Muscle of leg (tissue), 11 donors: Measurements from ENCODE around the gene STRN4. TPM values are rescaled to one million over a fixed set of nuclear protein-coding genes. Genes with fewer than 3 reads are reported as not detected.
A peak's percentile ranks its signal among the peaks of the same experiment; 100 is the strongest.
"Not testable (repeated sequence)": the region's sequence is repeated elsewhere in the genome, so short reads cannot be mapped to it uniquely, and the experiment has no call there.

ENCODE experiments used
- DNase-seq: peaks from one replicate; pipeline ENCODE4 v3.0.0; 2013
- H3K27ac ChIP-seq: one replicate; pipeline ENCODE4 v1.5.1; 2013; ENCODE audit warnings: mild to moderate bottlenecking, low read length, control low read depth
- H3K27me3 ChIP-seq: one replicate; pipeline ENCODE4 v1.6.1; 2013; ENCODE audit warnings: low read length; ENCODE audit not compliant: control insufficient read depth, insufficient read depth
- H3K36me3 ChIP-seq: one replicate; pipeline ENCODE4 v1.6.1; 2013; ENCODE audit warnings: low read length; ENCODE audit not compliant: control insufficient read depth, insufficient read depth
- H3K4me1 ChIP-seq: one replicate; pipeline ENCODE4 v1.6.1; 2013; ENCODE audit warnings: low read length; ENCODE audit not compliant: control insufficient read depth, insufficient read depth
- H3K4me3 ChIP-seq: one replicate; pipeline ENCODE4 v1.5.1; 2013; ENCODE audit warnings: low read length, control low read depth
- H3K9me3 ChIP-seq: replicated peaks from 2 replicates; pipeline ENCODE4 v1.6.1; 2013; ENCODE audit warnings: low read depth, low read length; ENCODE audit not compliant: control insufficient read depth
- WGBS: methylation state at CpG from one replicate; pipeline ENCODE4 v1.1.5; 2013; ENCODE audit warnings: missing lambda C conversion rate; ENCODE audit not compliant: insufficient coverage; 5-methylcytosine and 5-hydroxymethylcytosine counted together
- polyA plus RNA-seq, 8 donors: library from polyadenylated mRNA; unstranded; fragments of 120-200 nt; gene quantifications; one replicate each; pipeline versions ENCODE4 v1.2.1 to v1.2.3, GENCODE V29; 2013; ENCODE audit warnings: inconsistent platforms in 1 of 8, low replicate concordance in 1 of 8; ENCODE audit not compliant: insufficient read length in 8 of 8, insufficient read depth in 1 of 8
- total RNA-seq: library from RNA; stranded (reverse); fragments of 120-200 nt; gene quantifications from one replicate; pipeline ENCODE4 v1.2.4, GENCODE V29; 2013

The STRN4 gene
- total and polyA plus RNA-seq, 9 donors = 35.2 to 66.0 (median 55.7) TPM

DNA sequence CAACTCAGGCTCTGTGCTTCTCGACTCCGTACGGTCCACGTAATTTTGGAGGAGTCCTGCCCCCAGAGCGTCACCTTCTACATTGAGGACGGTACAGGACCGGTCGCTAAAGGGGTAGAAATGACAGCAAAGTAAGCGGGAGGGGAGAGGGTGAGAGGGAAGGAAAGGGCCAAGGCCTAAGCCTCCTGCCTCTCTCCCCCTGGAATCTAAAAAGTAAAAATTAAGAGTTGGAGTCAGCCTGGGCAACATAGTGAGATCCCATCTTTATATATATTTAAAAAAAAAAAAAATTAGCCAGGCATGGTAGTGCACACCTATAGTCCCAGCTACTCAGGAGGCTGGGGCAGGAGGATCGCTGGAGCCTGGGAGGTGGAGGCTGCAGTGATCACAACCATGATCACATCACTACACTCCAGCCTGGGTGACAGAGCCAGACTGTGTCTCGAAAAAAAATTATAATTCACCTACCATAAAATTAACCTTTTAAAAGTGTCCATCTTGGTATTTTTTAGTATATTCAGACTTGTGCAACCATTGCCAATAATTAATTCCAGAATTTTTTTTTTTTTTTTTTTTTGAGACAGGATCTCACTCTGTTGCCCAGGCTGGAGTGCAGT lies 29.5 kb upstream of the STRN4 start:
- H3K27me3 ChIP-seq = no peaks in the 10 kb centered on the region
- DNase-seq = no peak
- no peak overlapping the region for H3K4me3 ChIP-seq
- no peaks in the 10 kb centered on the region for H3K4me1 ChIP-seq
- H3K27ac ChIP-seq = no peak overlapping the region
- H3K9me3 ChIP-seq = no peaks in the 10 kb centered on the region
- no CpG with 5 or more reads among the region's 11 CpGs for WGBS
- H3K36me3 ChIP-seq = peaks cover 43% of the 10 kb centered on the region

DNA sequence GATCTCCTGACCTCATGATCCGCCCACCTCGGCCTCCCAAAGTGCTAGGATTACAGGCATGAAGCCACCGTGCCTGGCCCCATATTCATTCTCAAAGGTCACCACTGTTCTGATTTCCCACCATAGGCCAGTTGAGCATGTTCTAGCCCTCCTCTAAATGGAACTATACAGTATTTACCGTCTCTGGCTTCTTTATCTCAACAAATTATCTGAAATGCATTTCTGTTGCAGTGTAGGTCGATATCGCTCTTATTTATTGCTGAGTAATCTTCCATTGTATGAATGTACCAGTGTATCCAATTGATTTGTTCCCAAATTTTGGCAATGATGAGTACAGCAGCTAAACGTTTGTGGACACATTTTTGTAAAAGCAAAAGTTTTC lies 26.8 kb upstream of the STRN4 start:
- 62% methylated on average over 3 of the region's 7 CpGs for WGBS
- peaks cover 24% of the 10 kb centered on the region for H3K36me3 ChIP-seq

DNA sequence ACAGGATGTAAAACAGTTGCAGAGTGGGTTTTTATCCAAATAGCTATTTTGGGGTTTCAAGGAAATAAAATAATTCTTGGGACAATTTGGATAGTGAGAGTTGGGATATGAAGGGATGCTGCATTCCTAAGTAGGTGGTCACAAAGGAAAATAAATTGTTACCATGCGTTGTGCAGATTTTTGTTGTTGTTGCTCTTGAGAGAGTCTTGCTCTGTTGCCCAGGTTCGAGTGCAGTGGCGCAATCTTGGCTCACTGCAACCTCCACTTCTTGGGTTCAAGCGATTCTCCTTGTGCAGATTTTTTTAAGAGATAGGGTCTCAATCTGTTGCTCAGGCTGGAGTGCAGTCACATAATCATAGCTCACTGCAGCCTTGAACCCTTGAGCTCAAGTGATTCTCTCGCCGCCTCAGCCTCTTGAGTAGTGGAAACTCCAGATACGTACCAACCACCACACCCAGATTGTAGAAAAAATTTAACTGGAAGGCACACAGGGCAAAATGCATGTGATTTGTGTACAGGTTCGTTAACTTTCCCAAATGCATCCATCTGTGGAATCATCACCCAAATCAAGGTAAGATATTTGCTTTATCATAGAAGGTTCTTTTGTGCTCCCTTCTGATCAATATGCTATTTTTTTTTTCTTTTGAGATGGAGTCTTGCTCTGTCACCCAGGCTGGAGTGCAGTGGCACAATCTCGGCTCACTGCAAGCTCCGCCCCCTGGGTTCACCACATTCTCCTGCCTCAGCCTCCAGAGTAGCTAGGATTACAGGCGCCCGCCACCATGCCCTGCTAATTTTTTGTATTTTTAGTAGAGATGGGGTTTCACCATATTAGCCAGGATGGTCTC lies 26.1 kb upstream of the STRN4 start:
- Histone ChIP-seq H3K27ac (no peak overlapping the region), H3K27me3 (no peaks in the 10 kb centered on the region), H3K9me3 (no peaks in the 10 kb centered on the region), H3K4me1 (no peaks in the 10 kb centered on the region), H3K4me3 (no peak overlapping the region), H3K36me3 (peaks cover 24% of the 10 kb centered on the region)
- no peak for DNase-seq
- 80% methylated on average over 2 of the region's 12 CpGs for WGBS

More for the DNA sequence above, 26.8 kb upstream of the STRN4 start:
- H3K27me3 ChIP-seq = no peaks in the 10 kb centered on the region
- H3K9me3 ChIP-seq = no peaks in the 10 kb centered on the region
- H3K4me3 ChIP-seq = no peak overlapping the region
- no peak for DNase-seq
- no peak overlapping the region for H3K27ac ChIP-seq
- H3K4me1 ChIP-seq = no peaks in the 10 kb centered on the region

DNA sequence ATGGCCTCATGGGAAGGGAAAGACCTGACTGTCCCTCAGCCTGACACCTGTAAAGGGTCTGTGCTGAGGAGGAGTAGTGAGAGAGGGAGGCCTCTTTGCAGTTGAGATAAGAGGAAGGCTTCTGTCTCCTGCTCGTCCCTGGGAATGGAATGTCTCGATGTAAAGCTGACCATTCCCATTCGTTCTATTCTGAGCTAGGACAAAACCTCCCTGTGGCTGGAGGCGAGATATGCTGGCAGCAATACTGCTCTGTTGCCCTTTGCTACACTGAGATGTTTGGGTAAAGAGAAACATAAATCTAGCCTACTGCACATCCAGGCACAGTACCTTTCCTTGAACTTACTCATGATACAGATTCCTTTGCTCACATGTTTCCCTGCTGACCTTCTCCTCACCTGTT lies 22.5 kb upstream of the STRN4 start:
- DNase-seq, H3K4me3 ChIP-seq, H3K27me3 ChIP-seq, H3K36me3 ChIP-seq, H3K27ac ChIP-seq, H3K9me3 ChIP-seq, H3K4me1 ChIP-seq: not testable (repeated sequence)
- no CpG with 5 or more reads among the region's 4 CpGs for WGBS

DNA sequence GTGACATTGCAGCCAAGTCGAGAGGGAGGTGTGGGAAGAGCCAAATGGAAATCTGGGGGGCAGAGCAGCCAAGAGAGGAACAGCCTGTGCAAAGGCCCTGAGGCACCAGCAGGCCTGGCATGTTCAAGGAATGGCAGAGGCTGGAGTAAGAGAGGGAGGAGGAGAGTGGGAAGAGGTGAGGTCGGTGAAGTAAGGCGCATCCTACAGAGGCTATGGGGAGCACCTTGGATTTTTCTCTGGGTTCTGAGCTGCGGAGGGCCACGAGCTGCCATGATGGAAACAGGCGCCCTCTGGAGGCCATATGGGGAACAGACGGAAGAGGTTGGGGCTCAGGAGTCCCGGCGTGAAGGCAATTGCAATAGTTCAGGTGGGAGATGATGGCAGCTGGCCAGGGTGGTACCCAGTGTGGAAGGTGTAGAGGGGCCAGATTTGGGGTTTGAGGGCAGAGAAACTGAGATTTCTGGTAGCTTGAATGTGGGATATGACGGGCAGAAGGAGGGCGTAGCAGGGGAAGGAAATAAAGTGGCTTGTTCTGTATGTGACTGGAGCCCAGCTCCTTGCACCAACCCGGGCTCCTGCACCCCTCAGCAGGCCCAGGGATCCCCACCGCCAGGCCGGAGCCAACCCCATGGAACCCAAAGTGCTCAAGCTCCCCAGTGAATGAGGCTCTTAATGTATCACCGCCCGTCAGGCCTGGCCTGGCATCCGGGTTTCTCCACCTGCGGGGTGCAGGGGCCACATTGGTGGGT lies 20.5 kb upstream of the STRN4 start:
- Histone ChIP-seq H3K36me3 (no peaks in the 10 kb centered on the region), H3K4me1 (no peaks in the 10 kb centered on the region), H3K27me3 (no peaks in the 10 kb centered on the region), H3K9me3 (no peaks in the 10 kb centered on the region), H3K27ac (no peak overlapping the region), H3K4me3 (no peak overlapping the region)
- WGBS = 41% methylated on average over 14 of the region's 18 CpGs
- DNase-seq = no peak

DNA sequence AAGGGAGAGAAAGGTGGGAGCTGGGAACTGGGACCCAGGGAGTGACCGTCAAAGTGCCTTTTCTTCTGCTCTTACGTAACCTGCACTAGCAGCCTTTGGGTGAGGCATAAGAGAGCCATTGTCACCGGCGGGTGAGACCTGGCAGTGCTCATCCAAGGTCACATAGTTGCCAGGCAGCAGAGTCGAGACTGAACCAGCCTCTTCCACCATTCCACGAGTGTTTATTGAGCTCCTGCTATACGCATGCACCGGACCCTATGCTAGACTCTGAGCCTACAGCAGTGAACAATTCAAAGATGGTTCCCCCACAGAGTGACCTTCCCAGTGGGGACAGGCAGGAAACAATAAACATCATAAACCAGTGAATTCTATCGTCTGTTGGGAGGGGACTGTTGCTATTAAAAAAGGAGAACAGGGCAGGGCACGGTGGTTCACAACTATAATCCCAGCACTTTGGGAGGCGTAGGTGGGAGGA lies 18.6 kb upstream of the STRN4 start:
- 70% methylated on average over 9 of the region's 11 CpGs for WGBS
- Histone ChIP-seq H3K36me3 (no peaks in the 10 kb centered on the region), H3K9me3 (no peaks in the 10 kb centered on the region), H3K27me3 (no peaks in the 10 kb centered on the region), H3K4me1 (peaks cover 2% of the 10 kb centered on the region), H3K27ac (no peak overlapping the region), H3K4me3 (no peak overlapping the region)
- DNase-seq = no peak

DNA sequence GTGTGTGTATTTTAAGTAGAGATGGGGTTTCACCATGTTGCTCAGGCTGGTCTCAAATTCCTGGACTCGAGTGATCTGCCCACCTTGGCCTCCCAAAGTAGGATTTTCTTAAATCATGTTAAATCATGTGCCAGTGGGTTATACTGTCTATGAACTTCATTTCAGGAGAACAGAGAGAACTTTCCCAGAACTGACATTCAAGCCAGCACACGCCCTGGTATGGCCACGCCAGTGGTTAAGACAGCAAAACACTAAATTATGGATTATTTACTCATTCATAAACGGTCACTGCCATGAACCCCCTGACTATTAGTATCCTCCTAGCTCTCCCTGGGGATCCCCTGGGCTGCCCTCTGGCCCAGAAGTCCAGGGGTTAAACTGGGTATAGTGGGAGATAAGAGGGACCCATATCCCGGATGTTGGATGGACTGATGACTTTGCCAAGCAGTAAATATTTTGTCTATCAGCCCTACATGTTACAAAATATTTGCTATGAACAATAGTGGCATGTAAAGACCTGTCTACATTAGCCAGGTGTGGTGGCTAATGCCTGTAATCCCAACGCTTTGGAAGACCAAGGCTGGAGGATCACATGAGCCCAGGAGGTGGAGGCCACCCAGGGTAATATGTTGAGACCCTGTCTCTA lies 16.1 kb upstream of the STRN4 start:
- no peaks in the 10 kb centered on the region for H3K9me3 ChIP-seq
- no peak overlapping the region for H3K27ac ChIP-seq
- H3K27me3 ChIP-seq = no peaks in the 10 kb centered on the region
- H3K4me3 ChIP-seq = no peak overlapping the region
- H3K36me3 ChIP-seq = peaks cover 9% of the 10 kb centered on the region
- peaks cover 8% of the 10 kb centered on the region for H3K4me1 ChIP-seq
- no peak for DNase-seq
- no CpG with 5 or more reads among the region's 6 CpGs for WGBS

DNA sequence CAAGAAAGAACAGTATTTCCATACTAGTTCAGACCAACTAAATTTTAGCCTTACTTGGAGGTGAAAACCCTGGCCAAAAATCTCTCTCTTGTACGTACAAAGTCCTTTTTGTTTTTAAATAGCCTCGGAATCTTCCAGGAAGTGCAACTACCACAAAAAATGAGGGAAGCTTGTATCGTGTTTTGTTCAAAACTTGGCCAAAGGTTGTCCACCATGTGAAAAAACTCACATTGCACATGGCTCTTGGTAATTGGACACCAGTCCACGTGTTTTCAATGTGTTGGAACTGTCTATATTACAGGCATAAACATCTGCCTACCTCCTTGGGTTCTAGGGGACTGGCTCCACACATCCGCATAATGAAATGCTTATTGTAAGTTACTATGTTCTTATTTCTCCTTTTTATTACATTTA lies 15.2 kb upstream of the STRN4 start:
- no peak overlapping the region for H3K27ac ChIP-seq
- H3K27me3 ChIP-seq = no peaks in the 10 kb centered on the region
- H3K4me1 ChIP-seq = peaks cover 14% of the 10 kb centered on the region
- no CpG with 5 or more reads among the region's 5 CpGs for WGBS
- DNase-seq = peak; percentile 40
- peaks cover 18% of the 10 kb centered on the region for H3K36me3 ChIP-seq
- H3K4me3 ChIP-seq = no peak overlapping the region
- H3K9me3 ChIP-seq = no peaks in the 10 kb centered on the region

DNA sequence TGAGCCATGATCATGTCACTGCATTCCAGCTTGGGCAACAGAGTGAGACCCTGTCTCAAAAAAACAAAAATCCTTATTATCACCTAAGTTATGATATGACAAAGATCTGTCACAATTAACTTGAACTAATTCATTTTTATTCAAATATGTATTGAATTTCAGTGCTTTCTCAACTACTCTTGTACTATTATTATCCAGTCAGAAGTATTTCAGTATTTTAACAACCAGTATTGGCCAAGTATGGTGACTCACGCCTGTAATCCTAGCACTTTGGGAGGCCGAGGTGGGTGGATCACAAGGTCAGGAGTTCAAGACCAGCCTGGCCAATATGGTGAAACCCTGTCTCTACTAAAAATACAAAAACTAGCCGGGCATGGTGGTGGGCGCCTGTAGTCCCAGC lies 14.6 kb upstream of the STRN4 start:
- not testable (repeated sequence) for H3K4me3 ChIP-seq, H3K9me3 ChIP-seq, DNase-seq, H3K27ac ChIP-seq, H3K27me3 ChIP-seq
- Histone ChIP-seq H3K4me1 (peaks cover 14% of the 10 kb centered on the region), H3K36me3 (peaks cover 18% of the 10 kb centered on the region)
- 73% methylated on average over 2 of the region's 4 CpGs for WGBS

DNA sequence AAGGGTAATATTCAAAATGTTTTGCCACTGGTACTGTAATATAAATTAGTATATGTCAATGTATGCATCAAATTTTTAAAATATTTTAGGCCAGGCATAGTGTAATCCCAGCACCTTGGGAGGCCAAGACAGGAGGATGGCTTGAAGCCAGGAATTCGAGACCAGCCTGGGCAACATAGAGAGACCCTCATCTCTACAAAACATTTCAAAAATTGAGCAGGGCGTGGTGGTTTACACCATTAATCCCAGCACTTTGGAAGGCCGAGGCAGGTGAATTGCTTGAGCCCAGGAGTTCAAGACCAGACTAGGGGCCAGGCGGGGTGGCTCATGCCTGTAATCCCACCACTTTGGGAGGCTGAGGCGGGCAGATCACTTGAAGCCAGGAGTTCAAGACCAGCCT lies 14.1 kb upstream of the STRN4 start:
- 76% methylated on average over 4 of the region's 5 CpGs for WGBS
- no peak for DNase-seq
- H3K36me3 ChIP-seq = peaks cover 20% of the 10 kb centered on the region
- no peak overlapping the region for H3K4me3 ChIP-seq
- H3K9me3 ChIP-seq = no peaks in the 10 kb centered on the region
- no peaks in the 10 kb centered on the region for H3K27me3 ChIP-seq
- H3K27ac ChIP-seq = no peak overlapping the region
- peaks cover 14% of the 10 kb centered on the region for H3K4me1 ChIP-seq
